C4-2B (cell line): ENCODE measurements around the gene CHRDL2.

Experiments used
- H3K27ac ChIP-seq: fragments of 450-650 bp; 2 replicates; pipeline ENCODE4 v1.5.1; 2017
- ZFX ChIP-seq: fragments of 450-650 bp; IDR thresholded peaks from 2 replicates; pipeline ENCODE4 v1.6.1; 2017
- TF ChIP-seq, protein P1 (sequence below): fragments of 450-650 bp; conservative IDR thresholded peaks from 2 replicates; pipeline ENCODE4 v1.5.1; 2017; ENCODE audit warnings: mild to moderate bottlenecking

Gene CHRDL2

DNA sequence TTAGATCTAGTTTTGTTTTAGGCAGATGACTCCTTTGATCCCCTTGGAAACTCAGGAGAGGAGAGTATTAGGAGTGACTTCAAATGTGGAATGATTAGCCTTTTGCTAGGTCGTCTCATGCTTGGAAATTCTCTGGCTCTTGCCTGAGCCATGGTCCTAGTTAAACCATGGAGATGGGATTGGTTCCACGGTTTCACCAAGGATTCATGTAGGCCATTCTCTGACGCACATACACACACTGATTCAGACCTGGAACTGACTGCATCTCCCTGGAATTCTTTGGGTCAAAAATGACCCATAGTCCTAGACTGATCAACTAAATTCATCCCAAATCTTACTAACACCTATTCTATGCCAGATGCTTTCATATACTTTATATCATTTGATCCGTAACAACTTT is 82.3 kb downstream of the CHRDL2 start:
- no peak overlapping the region for H3K27ac ChIP-seq
- TF ChIP-seq ZFX: no peak
- TF ChIP-seq, protein P1, sequence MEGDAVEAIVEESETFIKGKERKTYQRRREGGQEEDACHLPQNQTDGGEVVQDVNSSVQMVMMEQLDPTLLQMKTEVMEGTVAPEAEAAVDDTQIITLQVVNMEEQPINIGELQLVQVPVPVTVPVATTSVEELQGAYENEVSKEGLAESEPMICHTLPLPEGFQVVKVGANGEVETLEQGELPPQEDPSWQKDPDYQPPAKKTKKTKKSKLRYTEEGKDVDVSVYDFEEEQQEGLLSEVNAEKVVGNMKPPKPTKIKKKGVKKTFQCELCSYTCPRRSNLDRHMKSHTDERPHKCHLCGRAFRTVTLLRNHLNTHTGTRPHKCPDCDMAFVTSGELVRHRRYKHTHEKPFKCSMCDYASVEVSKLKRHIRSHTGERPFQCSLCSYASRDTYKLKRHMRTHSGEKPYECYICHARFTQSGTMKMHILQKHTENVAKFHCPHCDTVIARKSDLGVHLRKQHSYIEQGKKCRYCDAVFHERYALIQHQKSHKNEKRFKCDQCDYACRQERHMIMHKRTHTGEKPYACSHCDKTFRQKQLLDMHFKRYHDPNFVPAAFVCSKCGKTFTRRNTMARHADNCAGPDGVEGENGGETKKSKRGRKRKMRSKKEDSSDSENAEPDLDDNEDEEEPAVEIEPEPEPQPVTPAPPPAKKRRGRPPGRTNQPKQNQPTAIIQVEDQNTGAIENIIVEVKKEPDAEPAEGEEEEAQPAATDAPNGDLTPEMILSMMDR: no peak

GRCh38 chr11:74647831-74648230 is 83.4 kb downstream of the CHRDL2 start:
- TF ChIP-seq, protein P1: no peak
- TF ChIP-seq ZFX: no peak

DNA sequence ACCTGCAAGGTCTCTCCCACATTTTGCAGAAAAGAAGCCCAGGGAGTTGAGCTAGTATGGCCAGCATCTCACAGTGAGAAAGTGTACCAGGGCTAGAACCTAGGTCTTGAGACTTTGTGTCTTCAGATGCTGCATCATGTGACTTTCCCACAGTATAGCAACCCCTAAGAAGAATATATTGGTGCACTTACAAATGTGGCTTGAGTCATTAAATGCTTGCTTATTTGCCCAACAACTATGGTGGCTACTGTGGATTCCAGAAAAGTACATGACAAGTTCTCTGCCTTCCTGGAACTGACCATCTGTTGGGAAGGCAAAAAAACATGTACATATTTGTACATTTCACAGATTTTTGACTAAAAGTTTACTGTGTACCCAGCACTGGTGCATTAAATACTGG is 83.8 kb downstream of the CHRDL2 start:
- H3K27ac ChIP-seq: no peak overlapping the region
- TF ChIP-seq ZFX: no peak

More at GRCh38 chr11:74647831-74648230, 83.4 kb downstream of the CHRDL2 start:
- no peak overlapping the region for H3K27ac ChIP-seq

GRCh38 chr11:74646954-74647353 is 84.3 kb downstream of the CHRDL2 start:
- H3K27ac ChIP-seq: no peak overlapping the region
- TF ChIP-seq ZFX: no peak
- TF ChIP-seq, protein P1: no peak
